H9 (cell line): ENCODE results near the gene MKX. TPM values are rescaled to one million over a fixed set of nuclear protein-coding genes. Genes with fewer than 3 reads are reported as not detected.

Source experiments
- DNase-seq: peaks from one replicate; pipeline ENCODE4 v3.0.0-alpha.2; 2017
- H2AFZ ChIP-seq: one replicate; pipeline ENCODE4 v1.6.1; 2013; ENCODE audit warnings: mild to moderate bottlenecking, low read length, control low read depth, moderate library complexity
- H2AK5ac ChIP-seq: 2 replicates; pipeline ENCODE4 v1.6.1; 2013; ENCODE audit warnings: low read length, control low read depth, mixed read lengths; ENCODE audit not compliant: insufficient read length
- H2BK120ac ChIP-seq: one replicate; pipeline ENCODE4 v1.6.1; 2013; ENCODE audit warnings: low read depth, mild to moderate bottlenecking, low read length, control low read depth, inconsistent platforms; ENCODE audit not compliant: poor library complexity, severe bottlenecking
- H2BK12ac ChIP-seq: 2 replicates; pipeline ENCODE4 v1.6.1; 2013; ENCODE audit warnings: low read length, control low read depth, mixed read lengths, low read depth; ENCODE audit not compliant: insufficient read length
- H2BK15ac ChIP-seq: 2 replicates; pipeline ENCODE4 v1.6.1; 2013; ENCODE audit warnings: low read depth, low read length, control low read depth
- H2BK20ac ChIP-seq: one replicate; pipeline ENCODE4 v1.6.1; 2013; ENCODE audit warnings: low read depth, mild to moderate bottlenecking, low read length, control low read depth, inconsistent platforms; ENCODE audit not compliant: poor library complexity, severe bottlenecking
- H2BK5ac ChIP-seq: 2 replicates; pipeline ENCODE4 v1.6.1; 2013; ENCODE audit warnings: low read length, control low read depth, mixed read lengths; ENCODE audit not compliant: insufficient read length
- H3K14ac ChIP-seq: 2 replicates; pipeline ENCODE4 v1.6.1; 2013; ENCODE audit warnings: low read length, control low read depth; ENCODE audit not compliant: insufficient read depth
- H3K18ac ChIP-seq: 2 replicates; pipeline ENCODE4 v1.6.1; 2013; ENCODE audit warnings: low read depth, mild to moderate bottlenecking, mixed read lengths, low read length, control low read depth; ENCODE audit not compliant: insufficient read length
- H3K23ac ChIP-seq: 2 replicates; pipeline ENCODE4 v1.6.1; 2013; ENCODE audit warnings: low read length, control low read depth, mixed read lengths, low read depth; ENCODE audit not compliant: insufficient read length
- H3K23me2 ChIP-seq: 2 replicates; pipeline ENCODE4 v1.6.1; 2013; ENCODE audit warnings: low read depth, mild to moderate bottlenecking, mixed read lengths, low read length, control low read depth; ENCODE audit not compliant: insufficient read length, poor library complexity, severe bottlenecking
- H3K27ac ChIP-seq: 2 replicates; pipeline ENCODE4 v1.5.1; 2013; ENCODE audit warnings: low read length, control low read depth, mixed read lengths, low read depth; ENCODE audit not compliant: insufficient read length
- H3K27me3 ChIP-seq: 2 replicates; pipeline ENCODE4 v1.6.1; 2013; ENCODE audit warnings: low read length, control low read depth, inconsistent platforms; ENCODE audit not compliant: insufficient read depth
- H3K4ac ChIP-seq: 2 replicates; pipeline ENCODE4 v1.6.1; 2013; ENCODE audit warnings: low read depth, mild to moderate bottlenecking, control low read depth, inconsistent platforms, low read length, moderate library complexity
- H3K4me1 ChIP-seq: 2 replicates; pipeline ENCODE4 v1.6.1; 2013; ENCODE audit warnings: low read length, control low read depth, inconsistent platforms; ENCODE audit not compliant: insufficient read depth
- H3K4me2 ChIP-seq: 2 replicates; pipeline ENCODE4 v1.6.1; 2013; ENCODE audit warnings: low read length, control low read depth, mixed read lengths; ENCODE audit not compliant: insufficient read length, insufficient read depth
- H3K56ac ChIP-seq: 2 replicates; pipeline ENCODE4 v1.6.1; 2013; ENCODE audit warnings: low read depth, mild to moderate bottlenecking, mixed read lengths, low read length, control low read depth; ENCODE audit not compliant: insufficient read length
- H3K79me1 ChIP-seq: 2 replicates; pipeline ENCODE4 v1.6.1; 2013; ENCODE audit warnings: low read depth, mild to moderate bottlenecking, moderate library complexity, low read length, control low read depth, inconsistent platforms; ENCODE audit not compliant: insufficient read depth, poor library complexity, severe bottlenecking
- H3K79me2 ChIP-seq: 2 replicates; pipeline ENCODE4 v1.6.1; 2013; ENCODE audit warnings: low read length, control low read depth, inconsistent platforms; ENCODE audit not compliant: insufficient read depth
- H3K9ac ChIP-seq: 2 replicates; pipeline ENCODE4 v1.6.1; 2013; ENCODE audit warnings: low read length, control low read depth, mixed read lengths; ENCODE audit not compliant: insufficient read length; ENCODE audit errors: extremely low read depth
- H3K9me3 ChIP-seq: one replicate; pipeline ENCODE4 v1.6.1; 2013; ENCODE audit warnings: low read depth, low read length, inconsistent platforms; ENCODE audit not compliant: control insufficient read depth
- H3T11ph ChIP-seq: one replicate; pipeline ENCODE4 v1.6.1; 2013; ENCODE audit warnings: mild to moderate bottlenecking, low read length, control low read depth, inconsistent platforms
- H4K20me1 ChIP-seq: one replicate; pipeline ENCODE4 v1.6.1; 2013; ENCODE audit not compliant: control insufficient read depth, insufficient read length, insufficient read depth
- H4K5ac ChIP-seq: 2 replicates; pipeline ENCODE4 v1.6.1; 2013; ENCODE audit warnings: low read depth, mild to moderate bottlenecking, mixed read lengths, low read length, control low read depth; ENCODE audit not compliant: insufficient read length
- H4K8ac ChIP-seq: replicated peaks from 2 replicates; pipeline ENCODE4 v1.6.1; 2013; ENCODE audit warnings: low read length, control low read depth, mixed read lengths, low read depth; ENCODE audit not compliant: insufficient read length
- H4K91ac ChIP-seq: 2 replicates; pipeline ENCODE4 v1.6.1; 2013; ENCODE audit warnings: low read depth, mild to moderate bottlenecking, moderate library complexity, mixed read lengths, low read length, control low read depth; ENCODE audit not compliant: insufficient read length
- H3K27ac Mint-ChIP-seq, 3 experiments: 2 replicates in 2 of 3; 3 replicates in 1 of 3; pipeline ENCODE4 v1.8.0; 2020 to 2021; ENCODE audit warnings: mixed read lengths in 3 of 3, mild to moderate bottlenecking in 1 of 3, moderate library complexity in 1 of 3
- H3K27me3 Mint-ChIP-seq: 2 replicates; pipeline ENCODE4 v1.8.0; 2021; ENCODE audit warnings: low read depth, mild to moderate bottlenecking, moderate library complexity, mixed read lengths
- H3K36me3 Mint-ChIP-seq, 3 experiments: 2 replicates in 2 of 3; 3 replicates in 1 of 3; pipeline ENCODE4 v1.8.0; 2020 to 2021; ENCODE audit warnings: low read depth in 3 of 3, mixed read lengths in 3 of 3; ENCODE audit not compliant: insufficient read depth in 1 of 3
- H3K4me1 Mint-ChIP-seq, 2 experiments: 2 replicates each; pipeline ENCODE4 v1.8.0; 2020; ENCODE audit warnings: mixed read lengths in 2 of 2
- H3K4me3 Mint-ChIP-seq, 2 experiments: 2 replicates in 1 of 2; 3 replicates in 1 of 2; pipeline ENCODE4 v1.8.0; 2020 to 2021; ENCODE audit warnings: mild to moderate bottlenecking in 2 of 2, mixed read lengths in 2 of 2, moderate library complexity in 1 of 2
- H3K9me3 Mint-ChIP-seq, 2 experiments: 2 replicates in 1 of 2; 3 replicates in 1 of 2; pipeline ENCODE4 v1.8.0; 2020; ENCODE audit warnings: mild to moderate bottlenecking in 2 of 2, mixed read lengths in 2 of 2, moderate library complexity in 1 of 2
- WGBS: extraction: QIAGEN DNeasy Blood & Tissue Kit; methylation state at CpG from one replicate; pipeline ENCODE4 v1.1.7; 2013; ENCODE audit warnings: missing lambda C conversion rate, low lambda C conversion rate, mixed read lengths; ENCODE audit not compliant: insufficient read length; ENCODE audit errors: extremely low coverage; 5-methylcytosine and 5-hydroxymethylcytosine counted together
- total RNA-seq: library from RNA; stranded (reverse); gene quantifications from 2 replicates; pipeline ENCODE4 v1.2.1, GENCODE V29; 2021
- TF ChIP-seq, protein P1 (sequence below): fragments of 200-600 bp; sonication (generic); conservative IDR thresholded peaks from 3 replicates; pipeline ENCODE4 v1.8.0; 2021; ENCODE audit warnings: antibody characterized with exemption, mild to moderate bottlenecking

The MKX gene
- total RNA-seq, 1 experiment from 2014 or later = 0.46 TPM

DNA sequence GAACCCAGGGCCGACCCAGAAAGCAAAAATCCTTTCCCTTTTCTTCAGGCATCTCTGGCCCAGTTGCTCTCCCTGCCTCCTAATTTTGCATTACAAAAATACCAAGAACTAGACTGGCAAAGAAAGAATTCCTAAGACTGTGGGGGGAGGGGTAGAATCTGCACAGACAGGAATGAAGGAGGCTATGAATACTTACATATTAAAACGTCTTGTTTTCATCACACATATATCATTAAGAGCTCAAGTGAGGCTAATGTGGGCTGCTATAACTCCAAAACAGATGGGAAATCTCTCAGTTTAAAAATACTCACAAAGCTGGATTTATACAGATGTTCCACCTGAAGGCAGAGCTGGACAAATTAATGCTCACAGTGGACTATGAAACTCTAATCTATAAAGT is 29.2 kb upstream of the MKX start:
- Mint-ChIP-seq H3K4me3 (no peak overlapping the region), H3K4me1 (peaks cover 15 to 23% of the 10 kb centered on the region in 2 experiments), H3K27me3 (no peaks in the 10 kb centered on the region; the same call in 1 of the 2 replicates), H3K36me3 (no peaks in the 10 kb centered on the region), H3K9me3 (no peaks in the 10 kb centered on the region; a peak in 1 of 5 replicates), H3K27ac (peak overlapping the region in 2 of 3 experiments; percentile 19 to 55; a peak in 2 of 7 replicates)
- H3K27me3 ChIP-seq = no peaks in the 10 kb centered on the region
- H3K4me1 ChIP-seq = no peaks in the 10 kb centered on the region; the same call in 1 of the 2 replicates
- no peak overlapping the region for H3K23ac ChIP-seq
- H2BK12ac ChIP-seq = no peak overlapping the region
- no peak overlapping the region for H3T11ph ChIP-seq
- H4K5ac ChIP-seq = no peak overlapping the region
- no peak overlapping the region for H4K8ac ChIP-seq
- H2AFZ ChIP-seq = no peak overlapping the region
- H2BK120ac ChIP-seq = no peak overlapping the region
- H4K91ac ChIP-seq = no peak overlapping the region
- no peak overlapping the region for H3K14ac ChIP-seq
- H2BK20ac ChIP-seq = no peak overlapping the region
- no peak for DNase-seq
- no CpG with 5 or more reads among the region's 2 CpGs for WGBS
- no peak overlapping the region for H2BK15ac ChIP-seq
- no peaks in the 10 kb centered on the region for H3K79me1 ChIP-seq
- H3K23me2 ChIP-seq = no peaks in the 10 kb centered on the region
- H3K4me2 ChIP-seq = no peak overlapping the region
- H3K27ac ChIP-seq = no peak overlapping the region
- TF ChIP-seq, protein P1, sequence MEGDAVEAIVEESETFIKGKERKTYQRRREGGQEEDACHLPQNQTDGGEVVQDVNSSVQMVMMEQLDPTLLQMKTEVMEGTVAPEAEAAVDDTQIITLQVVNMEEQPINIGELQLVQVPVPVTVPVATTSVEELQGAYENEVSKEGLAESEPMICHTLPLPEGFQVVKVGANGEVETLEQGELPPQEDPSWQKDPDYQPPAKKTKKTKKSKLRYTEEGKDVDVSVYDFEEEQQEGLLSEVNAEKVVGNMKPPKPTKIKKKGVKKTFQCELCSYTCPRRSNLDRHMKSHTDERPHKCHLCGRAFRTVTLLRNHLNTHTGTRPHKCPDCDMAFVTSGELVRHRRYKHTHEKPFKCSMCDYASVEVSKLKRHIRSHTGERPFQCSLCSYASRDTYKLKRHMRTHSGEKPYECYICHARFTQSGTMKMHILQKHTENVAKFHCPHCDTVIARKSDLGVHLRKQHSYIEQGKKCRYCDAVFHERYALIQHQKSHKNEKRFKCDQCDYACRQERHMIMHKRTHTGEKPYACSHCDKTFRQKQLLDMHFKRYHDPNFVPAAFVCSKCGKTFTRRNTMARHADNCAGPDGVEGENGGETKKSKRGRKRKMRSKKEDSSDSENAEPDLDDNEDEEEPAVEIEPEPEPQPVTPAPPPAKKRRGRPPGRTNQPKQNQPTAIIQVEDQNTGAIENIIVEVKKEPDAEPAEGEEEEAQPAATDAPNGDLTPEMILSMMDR = no peak
- H3K56ac ChIP-seq = no peak overlapping the region
- no peaks in the 10 kb centered on the region for H4K20me1 ChIP-seq
- no peak overlapping the region for H3K9ac ChIP-seq
- H3K4ac ChIP-seq = no peak overlapping the region
- H3K79me2 ChIP-seq = no peaks in the 10 kb centered on the region
- no peak overlapping the region for H3K18ac ChIP-seq
- no peaks in the 10 kb centered on the region for H3K9me3 ChIP-seq
- no peak overlapping the region for H2BK5ac ChIP-seq
- H2AK5ac ChIP-seq = no peak overlapping the region
